Medulla oblongata (tissue), 1 donor: Measurements from ENCODE around the gene TIGD6.
"Not testable (repeated sequence)": the region's sequence is repeated elsewhere in the genome, so short reads cannot be mapped to it uniquely, and the experiment has no call there.

Experiments used
- DNase-seq: peaks from one replicate; pipeline ENCODE4 v3.0.0-alpha.2; 2015; ENCODE audit errors: extremely low spot score

Gene TIGD6

GRCh38 chr5:150000256-150000989 is at the start of gene TIGD6, which contains the start of gene HMGXB3:
Gene TIGD6, minus strand, starts transcription at chr5:150000654. Its CDS starts 4,306 bp downstream, at chr5:149996348.
Gene HMGXB3, plus strand, starts transcription at chr5:150000739. Its CDS starts 4,114 bp downstream, at chr5:150004853.
- DNase-seq: peak; percentile 94

GRCh38 chr5:150046031-150046430 is 45.6 kb upstream of the TIGD6 start:
- DNase-seq: no peak

- DNase-seq: no peak
These were observed 45.1 kb upstream of the TIGD6 start for GRCh38 chr5:150045549-150045948.

GRCh38 chr5:150044712-150045111 is 44.3 kb upstream of the TIGD6 start:
- no peak for DNase-seq

GRCh38 chr5:150044329-150044681 is 43.9 kb upstream of the TIGD6 start:
- DNase-seq: no peak

GRCh38 chr5:150043657-150044328 is 43.3 kb upstream of the TIGD6 start:
- no peak for DNase-seq

- no peak for DNase-seq
These were observed 42.0 kb upstream of the TIGD6 start for GRCh38 chr5:150042459-150042858.

- no peak for DNase-seq
These were observed 38.1 kb upstream of the TIGD6 start for GRCh38 chr5:150038547-150038946.

GRCh38 chr5:150036513-150036912 is 36.1 kb upstream of the TIGD6 start:
- no peak for DNase-seq

GRCh38 chr5:150035139-150035895 is 34.9 kb upstream of the TIGD6 start:
- DNase-seq: peak; percentile 21

GRCh38 chr5:150034662-150035061 is 34.2 kb upstream of the TIGD6 start:
- DNase-seq: no peak

GRCh38 chr5:150033334-150033733 is 32.9 kb upstream of the TIGD6 start:
- no peak for DNase-seq

- not testable (repeated sequence) for DNase-seq
These were observed 27.6 kb upstream of the TIGD6 start for GRCh38 chr5:150028047-150028446.

GRCh38 chr5:150026682-150027172 is 26.3 kb upstream of the TIGD6 start:
- DNase-seq: no peak

- DNase-seq: no peak
These were observed 24.0 kb upstream of the TIGD6 start for GRCh38 chr5:150024346-150024984.

- DNase-seq: no peak
These were observed 22.7 kb upstream of the TIGD6 start for GRCh38 chr5:150023136-150023535.

GRCh38 chr5:150022681-150023080 is 22.2 kb upstream of the TIGD6 start:
- DNase-seq: no peak

GRCh38 chr5:150022158-150022531 is 21.7 kb upstream of the TIGD6 start:
- no peak for DNase-seq

- no peak for DNase-seq
These were observed 21.2 kb upstream of the TIGD6 start for GRCh38 chr5:150021491-150022157.

GRCh38 chr5:150020249-150020648 is 19.8 kb upstream of the TIGD6 start:
- DNase-seq: no peak

GRCh38 chr5:150017226-150018005 is 17.0 kb upstream of the TIGD6 start:
- DNase-seq: no peak
